Subcutaneous adipose tissue (tissue), 4 donors: ENCODE measurements around the gene MSN. TPM values are rescaled to one million over a fixed set of nuclear protein-coding genes. Genes with fewer than 3 reads are reported as not detected.

Experiments
- total RNA-seq, 4 donors: library from RNA; depleted of rRNA; stranded (reverse); fragments of >200 nt; gene quantifications; one replicate each; pipeline ENCODE4 v1.1.0, GENCODE V29; 2016
- TF ChIP-seq, protein P1 (sequence below): fragments of 450-650 bp; IDR thresholded peaks from one replicate; pipeline ENCODE4 v1.5.1; 2016; ENCODE audit warnings: low read depth, mild to moderate bottlenecking, control low read depth, antibody characterized with exemption, moderate library complexity

Gene MSN
- total RNA-seq, 4 donors from 2014 or later = 126 to 215 (median 203) TPM

DNA sequence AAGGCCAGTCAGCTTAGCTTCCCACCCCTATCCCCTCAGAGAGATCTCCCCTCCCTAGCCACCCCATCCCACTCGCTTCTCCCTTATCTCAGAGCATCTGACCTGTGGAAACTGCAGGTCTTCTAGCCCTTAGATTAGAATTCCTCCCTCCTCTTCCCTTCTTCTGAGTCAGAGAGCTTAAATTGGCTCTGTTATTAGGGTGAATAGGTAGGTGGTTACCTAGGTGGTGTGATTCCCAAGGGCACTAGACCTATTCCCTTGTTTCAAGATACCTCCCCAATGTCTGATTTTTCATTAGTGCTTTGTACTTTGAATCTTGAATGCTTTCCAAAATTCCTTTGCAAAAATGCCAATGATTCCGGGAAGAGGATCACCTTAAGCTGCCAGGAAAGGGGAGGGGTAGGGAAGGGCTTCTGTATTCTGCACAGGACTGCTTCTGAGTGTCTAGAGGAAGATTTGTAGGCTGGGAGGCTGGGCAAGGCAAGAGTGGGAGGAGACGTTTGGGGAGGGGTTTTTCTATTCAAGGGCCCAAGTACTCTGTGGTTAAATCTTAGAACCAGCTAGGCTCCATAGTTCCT lies 24.5 kb upstream of the MSN start:
- TF ChIP-seq, protein P1, sequence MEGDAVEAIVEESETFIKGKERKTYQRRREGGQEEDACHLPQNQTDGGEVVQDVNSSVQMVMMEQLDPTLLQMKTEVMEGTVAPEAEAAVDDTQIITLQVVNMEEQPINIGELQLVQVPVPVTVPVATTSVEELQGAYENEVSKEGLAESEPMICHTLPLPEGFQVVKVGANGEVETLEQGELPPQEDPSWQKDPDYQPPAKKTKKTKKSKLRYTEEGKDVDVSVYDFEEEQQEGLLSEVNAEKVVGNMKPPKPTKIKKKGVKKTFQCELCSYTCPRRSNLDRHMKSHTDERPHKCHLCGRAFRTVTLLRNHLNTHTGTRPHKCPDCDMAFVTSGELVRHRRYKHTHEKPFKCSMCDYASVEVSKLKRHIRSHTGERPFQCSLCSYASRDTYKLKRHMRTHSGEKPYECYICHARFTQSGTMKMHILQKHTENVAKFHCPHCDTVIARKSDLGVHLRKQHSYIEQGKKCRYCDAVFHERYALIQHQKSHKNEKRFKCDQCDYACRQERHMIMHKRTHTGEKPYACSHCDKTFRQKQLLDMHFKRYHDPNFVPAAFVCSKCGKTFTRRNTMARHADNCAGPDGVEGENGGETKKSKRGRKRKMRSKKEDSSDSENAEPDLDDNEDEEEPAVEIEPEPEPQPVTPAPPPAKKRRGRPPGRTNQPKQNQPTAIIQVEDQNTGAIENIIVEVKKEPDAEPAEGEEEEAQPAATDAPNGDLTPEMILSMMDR = no peak

DNA sequence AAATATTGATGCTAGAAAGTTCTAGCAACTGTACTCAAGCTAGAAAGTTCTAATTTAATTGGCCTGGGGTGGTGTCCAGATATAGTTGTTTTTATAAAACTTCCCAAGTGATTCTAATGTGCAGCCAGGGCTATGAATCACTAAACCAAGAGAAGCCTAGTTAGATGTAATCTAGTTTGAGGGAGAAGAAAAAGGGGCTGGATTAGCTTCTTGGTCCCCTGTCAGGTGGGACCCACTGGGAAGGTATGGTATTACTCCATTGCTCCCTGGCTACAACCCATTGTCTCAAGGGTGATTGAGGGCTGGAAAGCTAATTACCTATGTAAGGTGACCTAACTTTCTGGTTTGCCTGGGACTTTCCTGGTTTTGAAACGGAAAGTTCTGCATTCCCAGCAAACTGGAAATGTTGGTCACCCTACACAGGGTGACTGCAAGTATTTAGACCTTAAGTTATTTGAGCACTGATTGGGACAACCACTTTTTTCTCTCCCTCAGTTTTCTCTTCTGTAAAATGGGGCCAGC lies 23.9 kb upstream of the MSN start:
- TF ChIP-seq, protein P1 = no peak

DNA sequence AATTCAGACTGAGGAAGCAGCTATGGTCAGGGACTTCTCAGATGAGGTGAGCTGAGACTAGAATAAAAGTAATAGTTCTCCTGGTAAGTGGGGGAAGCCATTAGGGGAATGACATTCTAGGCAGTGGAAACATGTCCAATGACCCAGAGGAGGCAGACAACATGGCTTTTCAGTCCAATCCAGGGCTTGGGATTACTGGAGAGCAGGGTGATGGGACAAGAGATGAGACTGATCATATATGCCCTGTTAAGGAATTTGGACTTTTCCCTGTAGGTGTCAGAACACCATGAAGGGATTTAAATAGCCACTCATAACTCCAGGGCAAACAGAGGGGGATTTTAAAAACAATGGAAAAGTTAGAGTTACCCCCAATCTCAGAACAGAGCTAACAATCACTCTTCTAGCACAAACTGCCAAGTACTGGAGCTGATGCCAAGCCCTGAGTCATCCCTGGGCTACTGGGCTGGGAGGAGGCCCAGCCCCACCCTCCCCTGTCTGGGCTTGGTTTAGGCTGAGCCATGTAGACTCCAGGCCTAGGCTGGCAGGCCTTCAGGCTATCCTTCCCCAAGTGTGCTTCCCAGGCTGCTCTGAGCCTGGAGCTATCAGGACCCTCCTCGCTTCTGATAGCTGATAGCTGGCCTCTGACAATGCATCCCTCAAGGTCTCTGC lies 22.7 kb upstream of the MSN start:
- TF ChIP-seq, protein P1 = no peak

DNA sequence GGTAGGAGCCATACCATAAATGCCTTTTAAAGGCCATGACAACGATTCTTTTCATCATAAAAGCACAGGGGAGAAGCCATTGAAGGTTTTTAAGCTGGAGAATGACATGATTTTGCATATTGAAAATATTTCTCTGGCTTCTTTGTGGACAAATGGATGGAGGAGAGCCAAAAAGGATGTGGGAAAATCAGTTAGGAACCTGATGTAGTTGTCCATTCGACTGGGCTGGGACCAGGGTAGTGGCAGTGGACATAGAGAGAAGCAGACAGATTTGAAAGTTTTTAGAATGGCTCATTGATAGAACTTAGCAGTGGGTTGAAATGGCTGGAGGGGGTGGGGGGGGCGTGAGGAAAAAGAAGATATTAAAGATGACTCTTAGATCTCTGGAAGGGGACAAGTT lies 19.7 kb upstream of the MSN start:
- TF ChIP-seq, protein P1 = no peak

DNA sequence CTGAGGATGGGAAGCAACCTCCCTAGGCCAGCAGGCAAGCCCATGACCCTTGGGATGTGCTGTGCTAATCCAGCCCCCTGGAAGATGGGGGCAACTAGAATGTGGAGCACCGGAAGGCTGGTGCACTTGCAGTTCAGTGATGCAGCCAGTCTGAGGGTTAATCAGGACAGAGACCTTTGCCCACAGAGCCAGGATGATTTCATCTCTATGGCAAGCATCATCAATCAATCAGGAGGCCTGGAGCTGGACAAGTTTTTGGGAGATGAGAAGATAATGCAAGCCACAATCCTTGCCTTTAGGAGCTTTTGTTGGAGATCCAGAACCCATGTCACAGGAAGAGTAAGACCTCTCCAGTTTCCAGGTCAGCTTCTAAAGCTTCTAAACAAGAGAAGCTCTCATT lies 15.4 kb upstream of the MSN start:
- TF ChIP-seq, protein P1 = no peak

DNA sequence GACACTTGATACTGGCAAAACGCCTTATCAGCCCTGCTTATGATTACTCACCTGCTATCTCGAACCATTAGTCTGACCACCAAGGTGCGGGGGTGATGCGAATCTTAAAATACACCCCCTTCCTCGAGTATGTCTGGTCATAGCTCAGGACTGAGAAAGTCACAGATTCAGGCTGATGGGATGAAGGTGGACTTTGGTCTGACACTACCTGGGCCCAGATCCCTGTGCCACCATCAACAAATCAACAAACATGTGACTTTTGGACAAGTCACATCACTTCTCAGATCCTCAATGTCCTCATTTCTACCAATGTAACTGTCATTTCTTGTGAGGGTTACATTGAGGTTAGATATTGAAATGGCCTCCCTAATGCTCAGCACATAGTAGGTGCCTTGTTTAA lies 9.8 kb upstream of the MSN start:
- TF ChIP-seq, protein P1 = no peak

DNA sequence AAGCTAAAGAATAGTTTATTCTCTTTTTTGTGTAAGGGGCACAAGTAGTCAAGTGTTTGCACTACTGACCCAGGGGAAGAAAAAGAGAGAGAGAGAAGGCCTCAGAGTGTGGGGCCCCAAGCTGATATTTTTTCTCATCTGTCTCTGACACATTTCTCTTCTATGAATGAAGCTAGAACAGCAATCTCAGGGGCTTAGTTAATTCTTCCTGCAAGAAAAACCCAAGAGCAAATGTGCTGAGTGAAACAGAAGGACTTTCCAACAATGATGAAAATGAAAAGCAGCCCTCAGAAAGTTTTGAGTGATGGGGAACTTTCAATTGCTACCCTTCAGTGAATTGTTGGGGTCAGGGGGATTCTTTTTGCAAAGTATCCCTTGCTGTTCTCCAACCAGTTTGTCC lies 9.2 kb upstream of the MSN start:
- TF ChIP-seq, protein P1 = no peak
